ENCODE data around the gene SERPINB6. TPM values are rescaled to one million over a fixed set of nuclear protein-coding genes. Genes with fewer than 3 reads are reported as not detected.

SERPINB6 gene
- total RNA-seq, 5 donors from 2014 or later (not counting 1 experiment from before 2014, with no cell fraction given): 30.0 to 49.0 (median 38.0) TPM

DNA sequence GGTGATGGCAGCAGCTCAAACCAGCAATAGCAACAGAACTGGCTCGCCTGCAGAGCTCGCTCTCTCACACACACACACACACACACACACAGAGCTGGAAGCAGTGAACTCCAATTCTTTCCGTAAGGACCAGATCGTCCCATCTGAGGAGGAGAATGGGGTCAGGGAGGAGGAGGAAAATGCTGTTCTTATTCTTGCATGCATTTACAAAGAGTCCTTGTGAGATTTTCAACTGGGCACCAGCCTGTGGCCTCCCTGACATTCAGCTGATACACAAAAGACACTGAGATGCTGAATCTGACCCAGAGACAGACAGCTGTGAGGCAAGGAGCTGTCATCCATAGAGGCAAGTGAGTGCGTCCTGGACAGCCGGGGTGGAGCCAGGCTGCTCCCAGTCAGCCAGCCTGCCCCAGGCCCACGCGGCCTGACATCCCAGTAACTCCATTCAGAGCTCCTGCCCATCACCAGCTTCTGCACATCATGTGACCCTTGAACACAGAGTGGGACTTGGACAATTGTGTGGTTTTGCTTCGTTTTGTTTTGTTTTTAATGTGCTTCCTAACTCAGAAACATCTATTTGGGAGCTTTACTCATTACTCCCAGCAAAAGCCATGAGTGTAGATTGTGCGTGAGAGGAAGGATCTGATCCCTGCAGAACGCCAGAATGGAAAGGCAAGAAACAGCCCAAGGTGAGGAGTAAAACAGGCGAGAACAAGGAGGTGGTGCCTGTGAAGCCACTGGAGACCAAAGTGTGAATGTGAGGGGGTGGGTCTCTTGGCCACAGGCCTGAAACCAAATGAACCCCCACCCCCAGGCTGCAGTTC lies 70.3 kb downstream of the SERPINB6 start:
- H3K27me3 Mint-ChIP-seq: no peaks in the 10 kb centered on the region
- POLR2A ChIA-PET: interaction anchor here in 1 of 2 donors (0.6 kb wide), 1 partner anchor 39 kb away, joined by 3 read pairs; no protein-coding TSS in a partner anchor
- Histone ChIP-seq H3K9me3 (no peaks in the 10 kb centered on the region), H3K36me3 (ENCODE audit: control insufficient read depth in 2 of 2, extremely low read depth in 1 of 2, insufficient read depth in 1 of 2, low read length in 1 of 2) (peaks cover 8 to 32% of the 10 kb centered on the region in 2 donors), H3K27ac (ENCODE audit: low read length) (peak overlapping the region; percentile 42), H3K4me1 (ENCODE audit: control insufficient read depth in 1 of 2, extremely low read depth in 1 of 2, insufficient read depth in 2 of 2, low read length in 2 of 2) (peaks cover 24 to 53% of the 10 kb centered on the region in 2 experiments), H3K27me3 (replicated peaks in 1 of 2; ENCODE audit: control insufficient read depth in 2 of 2, extremely low read depth in 1 of 2, insufficient read depth in 2 of 2, low read length in 1 of 2) (no peaks in the 10 kb centered on the region), H3K4me3 (ENCODE audit: control insufficient read depth in 1 of 2, extremely low read depth in 1 of 2, low read length in 1 of 2) (peak overlapping the region; percentile 66 to 94)
- no peak for DNase-seq
- H3K4me1 Mint-ChIP-seq: peaks cover 55 to 70% (median 62%) of the 10 kb centered on the region in 3 donors
- H3K4me3 Mint-ChIP-seq: peak overlapping the region; percentile 99 to 100 (median 99)
- peak overlapping the region; percentile 96 for H3K27ac Mint-ChIP-seq
- no CpG with 5 or more reads among the region's 12 CpGs for WGBS (ENCODE audit: insufficient coverage)
- no peak for ATAC-seq (replicated peaks in 1 of 4)
- no peaks in the 10 kb centered on the region for H3K9me3 Mint-ChIP-seq
- CTCF ChIA-PET: interaction anchor here (0.7 to 3.2 kb wide), 9 partner anchors 9 to 86 kb away, joined by 3 to 23 read pairs (median 4); partner anchors contain the start of gene SERPINB1 (in 1 of the 2)
- peaks cover 49% of the 10 kb centered on the region for H3K36me3 Mint-ChIP-seq

DNA sequence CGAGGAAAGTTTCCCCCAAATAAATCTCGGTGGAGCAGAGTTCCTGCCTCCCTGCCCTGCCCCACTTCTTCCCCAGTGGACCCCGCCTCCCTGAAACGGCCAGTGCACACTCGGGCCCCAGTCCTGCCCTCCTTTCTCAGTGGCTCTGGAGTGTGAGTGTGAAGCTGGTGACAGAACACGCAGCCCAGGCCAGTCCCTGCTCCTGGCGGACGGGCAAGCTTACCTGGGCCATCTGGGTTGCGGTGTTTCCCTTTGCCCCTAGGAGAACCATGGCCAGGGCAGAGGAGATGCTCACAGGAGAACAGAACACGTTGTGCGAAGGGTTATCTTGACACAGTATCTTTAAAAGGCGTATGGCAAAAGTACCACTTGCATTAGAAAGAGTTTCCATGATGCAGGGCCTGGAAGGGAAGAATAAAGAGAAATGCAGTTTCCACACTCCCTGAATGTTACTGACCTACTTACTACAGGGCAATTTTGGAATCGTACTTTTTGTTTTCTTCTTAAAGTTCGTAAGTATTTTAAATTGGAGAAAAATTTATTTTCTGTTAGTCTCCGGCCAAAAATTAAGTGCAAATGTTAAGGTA lies 71.1 kb downstream of the SERPINB6 start:
- Mint-ChIP-seq H3K27ac (peak overlapping the region; percentile 96), H3K4me1 (peaks cover 56 to 71% (median 65%) of the 10 kb centered on the region in 3 donors), H3K27me3 (no peaks in the 10 kb centered on the region), H3K4me3 (peak overlapping the region; percentile 99 to 100 (median 99)), H3K9me3 (no peaks in the 10 kb centered on the region), H3K36me3 (peaks cover 51% of the 10 kb centered on the region)
- CTCF ChIA-PET: interaction anchor here (0.7 to 3.2 kb wide), 10 partner anchors 9 to 87 kb away, joined by 3 to 23 read pairs (median 4); partner anchors contain the start of gene SERPINB1 (in 1 of the 2)
- Histone ChIP-seq H3K4me1 (ENCODE audit: control insufficient read depth in 1 of 2, extremely low read depth in 1 of 2, insufficient read depth in 2 of 2, low read length in 2 of 2) (peaks cover 21 to 53% of the 10 kb centered on the region in 2 experiments), H3K27ac (ENCODE audit: low read length) (peak overlapping the region; percentile 42), H3K4me3 (ENCODE audit: control insufficient read depth in 1 of 2, extremely low read depth in 1 of 2, low read length in 1 of 2) (peak overlapping the region in 1 of 2 donors; percentile 94), H3K9me3 (no peaks in the 10 kb centered on the region), H3K36me3 (ENCODE audit: control insufficient read depth in 2 of 2, extremely low read depth in 1 of 2, insufficient read depth in 1 of 2, low read length in 1 of 2) (peaks cover 8 to 39% of the 10 kb centered on the region in 2 donors), H3K27me3 (replicated peaks in 1 of 2; ENCODE audit: control insufficient read depth in 2 of 2, extremely low read depth in 1 of 2, insufficient read depth in 2 of 2, low read length in 1 of 2) (no peaks in the 10 kb centered on the region)
- WGBS (ENCODE audit: insufficient coverage): 67% methylated on average over 5 of the region's 15 CpGs
- ATAC-seq (replicated peaks in 1 of 4) (no peak), DNase-seq (no peak)
- POLR2A ChIA-PET: interaction anchor here (0.6 to 1.2 kb wide), 3 partner anchors 40 to 99 kb away, joined by 3 read pairs; partner anchors contain the start of gene SERPINB1 (in 1 of the 2)

DNA sequence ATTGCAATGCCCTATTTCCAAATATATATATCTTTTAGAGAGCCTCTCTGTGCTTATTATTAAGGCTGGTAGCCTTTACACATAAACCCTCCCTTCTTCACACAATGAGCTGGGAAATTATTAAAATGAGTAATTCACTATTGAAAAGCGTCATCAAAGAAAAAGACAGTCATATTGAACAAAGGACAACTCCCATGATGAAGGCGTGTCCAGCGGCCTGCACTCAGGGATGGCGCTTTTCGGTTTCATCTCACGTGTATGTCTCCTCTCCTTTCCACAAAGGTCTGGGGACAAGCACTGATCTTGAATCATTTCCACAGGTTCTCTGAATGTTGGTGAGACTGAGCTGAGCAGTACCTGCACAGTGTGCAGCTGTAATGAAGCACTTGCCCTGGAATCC lies 71.8 kb downstream of the SERPINB6 start:
- ChIA-PET POLR2A (interaction anchor here in 1 of 2 donors (0.6 to 1.2 kb wide), 2 partner anchors 59 to 100 kb away, joined by 3 read pairs; partner anchors contain the start of gene SERPINB1), CTCF (interaction anchor here (0.6 to 3.2 kb wide), 9 partner anchors 11 to 1123 kb away, joined by 3 to 23 read pairs (median 5); no protein-coding TSS in a partner anchor)
- DNase-seq: peak in 1 of 35 experiments; percentile 35
- no peak for ATAC-seq (replicated peaks in 1 of 4)
- peaks cover 21 to 53% of the 10 kb centered on the region in 2 experiments for H3K4me1 ChIP-seq (ENCODE audit: control insufficient read depth in 1 of 2, extremely low read depth in 1 of 2, insufficient read depth in 2 of 2, low read length in 2 of 2)
- H3K27me3 Mint-ChIP-seq: no peaks in the 10 kb centered on the region
- WGBS (ENCODE audit: insufficient coverage): no CpG with 5 or more reads among the region's 6 CpGs
- no peaks in the 10 kb centered on the region for H3K27me3 ChIP-seq (replicated peaks in 1 of 2; ENCODE audit: control insufficient read depth in 2 of 2, extremely low read depth in 1 of 2, insufficient read depth in 2 of 2, low read length in 1 of 2)
- H3K9me3 Mint-ChIP-seq: no peaks in the 10 kb centered on the region
- peak overlapping the region; percentile 96 for H3K27ac Mint-ChIP-seq
- H3K36me3 ChIP-seq (ENCODE audit: control insufficient read depth in 2 of 2, extremely low read depth in 1 of 2, insufficient read depth in 1 of 2, low read length in 1 of 2): peaks cover 12 to 46% of the 10 kb centered on the region in 2 donors
- H3K4me1 Mint-ChIP-seq: peaks cover 60 to 71% (median 67%) of the 10 kb centered on the region in 3 donors
- no peaks in the 10 kb centered on the region for H3K9me3 ChIP-seq
- H3K4me3 ChIP-seq (ENCODE audit: control insufficient read depth in 1 of 2, extremely low read depth in 1 of 2, low read length in 1 of 2): peak overlapping the region; percentile 23 to 94
- peak overlapping the region; percentile 42 for H3K27ac ChIP-seq (ENCODE audit: low read length)
- peaks cover 57% of the 10 kb centered on the region for H3K36me3 Mint-ChIP-seq
- peak overlapping the region; percentile 99 to 100 (median 99) for H3K4me3 Mint-ChIP-seq

Other genes starting within 250 kb of the SERPINB6 start
- gene MYLK4, start 220.6 kb downstream of the SERPINB6 start, total RNA-seq: 1 to 10 TPM in 3 of 5 donors, under 1 TPM in 2; 0.58 to 1.4 (median 1.0) TPM
- gene WRNIP1, start 206.2 kb downstream of the SERPINB6 start, total RNA-seq: 10 to 100 TPM; 30.1 to 46.1 (median 41.1) TPM
- 10 to 100 TPM; 40.3 to 60.9 (median 50.7) TPM for gene SERPINB1, start 129.7 kb downstream of the SERPINB6 start, total RNA-seq
- 10 to 100 TPM; 43.2 to 57.2 (median 47.1) TPM for gene SERPINB9, start 68.3 kb downstream of the SERPINB6 start, total RNA-seq
- gene NQO2, start 28.3 kb upstream of the SERPINB6 start, total RNA-seq: 10 to 100 TPM in 4 of 5 donors, 1 to 10 TPM in 1; 9.1 to 54.6 (median 33.0) TPM
- gene RIPK1, start 96.9 kb upstream of the SERPINB6 start, total RNA-seq: 10 to 100 TPM; 22.5 to 33.8 (median 31.7) TPM
- 10 to 100 TPM in 3 of 5 donors, 1 to 10 TPM in 2; 7.1 to 12.4 (median 11.0) TPM for gene BPHL, start 147.1 kb upstream of the SERPINB6 start, total RNA-seq
- gene TUBB2A, start 186.0 kb upstream of the SERPINB6 start, total RNA-seq: 10 to 100 TPM in 2 of 5 donors, 1 to 10 TPM in 3; 4.5 to 34.7 (median 9.6) TPM

Data from T-cell (primary cell).